Mucosa of gallbladder (tissue), 1 donor: ENCODE data around the gene CTIF. TPM values are rescaled to one million over a fixed set of nuclear protein-coding genes. Genes with fewer than 3 reads are reported as not detected.
A peak's percentile ranks its signal among the peaks of the same experiment; 100 is the strongest.

Experiments used
- DNase-seq: peaks from one replicate; pipeline ENCODE4 v3.0.0-alpha.2; 2020; ENCODE audit warnings: low spot score
- total RNA-seq: library from RNA; stranded (reverse); gene quantifications from one replicate; pipeline ENCODE4 v1.2.1, GENCODE V29; 2021
- donor health status: DM: no; HTN: no; CAD: no.

CTIF gene
- total RNA-seq, 1 donor from 2014 or later, result 101 TPM

DNA sequence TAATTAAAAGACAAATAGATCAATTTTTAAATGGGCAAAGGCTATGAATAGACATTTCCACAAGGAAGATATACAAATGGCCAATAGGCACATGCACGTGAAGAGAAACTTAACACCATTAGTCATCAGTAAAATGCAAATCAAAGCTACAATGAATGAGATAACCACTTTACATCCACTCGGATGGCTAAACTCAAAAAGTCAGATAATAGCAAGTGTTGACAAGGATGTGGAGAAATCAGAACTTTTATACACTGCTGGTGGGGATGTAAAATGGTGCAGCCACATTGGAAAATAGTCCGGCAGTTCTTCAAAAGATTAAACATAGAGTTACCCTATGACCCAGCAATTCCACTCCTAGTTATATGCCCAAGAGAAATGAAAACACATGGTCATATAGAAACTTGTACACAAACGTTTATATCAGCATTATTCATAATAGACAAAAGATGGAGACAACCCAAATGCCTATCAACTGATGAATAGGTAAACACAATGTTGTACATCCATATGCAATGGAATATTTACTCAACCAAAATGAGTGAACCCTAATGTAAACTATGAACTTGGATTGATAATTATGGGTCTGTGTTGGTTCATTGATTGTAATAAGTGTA lies 360.8 kb downstream of the CTIF start:
- no peak for DNase-seq

DNA sequence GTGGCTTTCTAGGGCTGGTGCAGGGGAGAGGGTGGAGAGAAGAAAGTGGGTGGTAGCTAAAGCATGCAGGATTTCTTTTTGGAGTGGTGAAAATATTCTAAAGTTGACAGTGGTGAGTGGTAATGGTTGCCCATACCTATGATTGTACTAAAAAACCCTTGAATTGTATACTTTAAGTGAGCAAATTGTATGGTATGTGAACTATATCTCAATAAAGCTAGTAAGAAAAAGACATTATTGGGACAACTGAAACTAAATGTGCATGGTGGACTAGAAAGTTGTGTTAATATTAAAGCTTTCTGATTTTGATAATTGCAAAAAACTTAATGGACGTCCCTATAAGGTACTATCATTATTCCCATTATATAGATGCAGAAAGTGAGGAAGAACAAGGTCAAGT lies 361.6 kb downstream of the CTIF start:
- no peak for DNase-seq

DNA sequence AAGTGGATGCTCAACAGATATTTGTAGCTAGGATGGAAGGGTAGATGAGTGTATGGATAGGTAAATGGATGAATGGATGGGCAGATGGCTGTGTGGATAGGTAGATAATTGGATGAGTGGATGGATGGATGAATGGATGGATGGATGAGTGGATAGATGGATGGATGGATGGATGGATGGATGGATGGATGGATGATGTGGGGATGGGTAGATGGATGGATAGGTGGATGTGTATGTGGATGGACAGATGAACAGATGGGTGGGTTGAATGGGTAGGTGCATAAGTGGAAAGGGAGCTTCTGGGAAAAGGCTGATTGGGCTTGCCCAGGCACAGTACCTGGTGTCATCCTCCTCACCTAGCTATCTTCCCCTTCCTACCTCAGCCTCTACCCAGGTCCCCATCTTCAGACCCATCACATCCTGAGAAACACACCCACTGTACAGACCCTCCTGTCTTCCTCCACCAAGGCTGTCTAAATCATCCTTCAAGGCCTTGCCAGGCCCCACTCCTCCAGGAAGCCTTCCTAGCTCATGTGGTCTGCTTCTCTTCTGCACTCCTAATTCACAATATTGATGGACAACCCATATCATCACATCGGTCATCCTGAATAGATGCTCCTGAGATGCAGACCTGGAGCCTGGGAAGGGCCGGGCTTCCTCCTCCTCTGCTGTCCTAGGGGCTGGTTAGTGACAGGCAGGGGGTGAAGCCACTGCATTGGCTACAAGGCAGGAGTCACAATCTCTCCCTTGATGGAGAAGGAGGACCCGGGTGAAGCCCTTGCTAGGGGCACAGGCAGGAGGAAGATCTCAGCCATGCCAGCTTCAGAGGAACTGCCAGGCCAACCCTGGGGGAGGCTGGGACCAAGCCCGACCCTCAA lies 362.6 kb downstream of the CTIF start:
- no peak for DNase-seq

DNA sequence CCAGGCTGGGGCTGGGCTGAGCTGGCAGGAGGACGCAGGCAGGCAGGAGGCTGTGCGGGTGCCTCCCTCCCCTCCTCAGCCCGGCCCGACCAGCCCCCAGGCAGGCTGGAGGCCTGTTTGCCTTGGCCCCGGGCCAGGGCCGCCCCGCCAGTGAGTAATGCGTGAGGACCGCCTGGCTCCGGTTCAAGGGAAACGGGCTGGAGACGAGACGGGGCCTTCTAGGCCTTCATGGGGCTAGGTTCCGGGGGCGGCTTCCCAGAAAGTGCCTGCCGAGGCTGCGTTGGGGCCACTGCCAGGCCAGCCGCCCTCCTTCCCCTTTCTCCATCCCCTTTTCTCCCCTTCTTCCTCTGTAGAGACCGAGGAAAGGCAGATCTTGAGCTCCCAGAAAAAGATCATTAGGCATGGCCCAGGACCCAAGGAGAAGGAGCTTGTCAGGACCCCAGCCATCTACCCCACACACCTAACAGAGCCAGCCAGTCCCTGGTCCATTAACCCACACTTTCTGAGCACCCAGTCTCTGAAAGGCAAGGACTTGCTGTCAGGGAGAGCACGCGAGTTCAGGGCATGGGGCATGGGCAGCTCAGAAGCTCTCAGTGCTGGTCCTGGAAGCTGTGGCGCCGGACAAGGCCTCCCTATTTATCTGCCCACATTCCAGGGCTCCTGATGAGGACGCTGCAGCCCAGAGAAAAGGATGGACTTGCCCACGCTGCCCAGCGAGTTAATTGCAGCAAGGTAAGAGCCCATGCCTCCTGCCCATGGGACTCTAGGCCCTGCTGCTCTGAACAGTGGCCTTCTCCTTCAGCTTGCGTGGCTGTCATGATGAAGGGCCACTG lies 363.4 kb downstream of the CTIF start:
- peak; percentile 85 for DNase-seq

DNA sequence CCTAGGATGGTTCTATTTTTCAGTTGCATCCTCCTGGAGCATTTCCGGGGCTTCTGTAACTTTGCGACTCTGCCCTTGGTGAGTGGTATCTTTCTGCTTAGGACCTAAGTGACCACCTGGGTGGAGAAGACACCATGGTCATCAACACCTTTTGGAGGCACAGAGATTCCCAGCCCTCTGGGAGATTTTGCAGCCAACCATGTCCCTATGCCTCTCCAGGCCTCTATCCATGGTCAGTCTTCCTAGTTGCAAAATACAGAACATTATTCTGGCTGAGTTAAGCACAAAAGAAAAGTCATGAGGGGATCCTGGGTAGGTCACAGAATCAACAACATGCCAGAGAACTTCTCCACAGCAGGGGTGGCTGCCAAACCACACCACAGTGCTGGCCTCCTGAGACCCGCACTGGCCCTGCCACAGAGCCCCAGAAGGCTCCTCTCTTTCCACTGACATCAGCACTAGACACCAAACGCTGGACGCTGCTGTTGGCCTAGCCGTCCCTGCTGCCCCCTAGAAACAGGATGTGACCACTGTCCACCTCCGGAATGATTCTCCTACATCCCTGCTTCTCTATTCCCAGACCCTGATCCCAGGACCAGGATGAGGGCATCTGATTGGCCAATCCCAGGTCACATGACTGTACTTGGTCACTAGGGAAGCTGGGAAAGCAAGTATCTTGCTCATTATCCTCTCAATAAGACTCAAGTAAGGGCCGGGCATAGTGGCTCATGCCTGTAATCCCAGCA lies 364.2 kb downstream of the CTIF start:
- DNase-seq, result peak; percentile 56

DNA sequence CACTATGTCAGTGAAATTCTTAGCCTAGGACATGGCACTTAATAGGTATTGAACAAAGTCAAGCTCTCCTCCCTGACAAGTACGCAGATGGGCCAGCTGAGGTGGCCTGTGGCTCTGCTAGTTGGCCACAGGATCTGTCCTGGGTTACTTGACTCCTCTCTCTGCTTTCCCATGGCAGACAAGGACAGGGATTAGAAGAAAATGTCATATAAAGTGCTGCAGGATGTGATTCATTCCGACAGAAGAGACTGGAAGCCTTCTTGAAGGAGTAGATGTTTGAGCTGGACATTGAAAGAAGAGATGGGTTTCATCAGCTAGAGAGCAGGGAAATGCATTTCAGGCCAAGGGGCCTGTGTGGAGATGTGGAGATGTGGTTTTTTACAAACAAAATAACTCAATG lies 365.3 kb downstream of the CTIF start:
- DNase-seq, result no peak

DNA sequence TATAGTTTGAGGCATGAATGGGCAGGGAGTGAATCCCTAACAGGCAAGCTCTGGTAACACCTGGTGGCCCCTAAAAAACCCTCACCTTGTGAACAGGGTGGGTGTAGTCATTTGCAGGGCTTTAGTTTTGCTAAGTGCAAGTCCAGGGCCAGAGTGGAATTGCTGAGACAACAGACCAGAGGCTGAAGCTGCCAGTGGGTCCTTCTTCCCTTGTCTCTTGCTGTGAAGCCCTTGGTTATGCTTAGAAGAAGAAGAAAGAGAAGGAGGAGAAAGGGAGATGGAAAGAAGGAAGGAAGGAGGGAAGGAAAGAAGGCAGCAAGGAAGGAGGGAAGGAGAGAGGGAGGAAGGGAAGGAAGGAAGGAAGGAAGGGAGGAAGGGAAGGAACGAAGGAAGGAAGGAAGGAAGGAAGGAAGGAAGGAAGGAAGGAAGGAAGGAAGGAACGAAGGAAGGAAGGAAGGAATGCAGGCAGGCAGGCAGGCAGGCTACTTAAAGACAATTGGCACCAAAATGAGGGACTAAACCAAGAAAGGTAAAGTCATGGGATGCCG lies 366.1 kb downstream of the CTIF start:
- no peak for DNase-seq

DNA sequence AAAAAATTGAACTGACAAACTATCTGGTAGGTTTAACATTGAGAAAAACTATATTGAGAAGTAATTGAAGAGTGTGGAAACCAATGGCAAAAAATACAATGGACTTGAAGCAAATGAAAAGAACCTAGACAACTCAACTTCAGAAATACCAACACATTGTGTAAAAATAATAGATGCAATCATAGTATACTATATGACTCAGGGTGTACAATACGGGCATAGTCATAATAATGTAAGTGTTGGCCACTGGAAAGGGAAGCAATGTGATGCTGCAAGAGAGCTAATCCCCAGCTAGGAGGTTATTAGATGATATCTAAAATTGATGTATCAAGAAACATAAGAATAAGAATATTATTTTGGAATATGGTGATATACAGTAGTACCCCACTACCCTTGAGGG lies 366.7 kb downstream of the CTIF start:
- no peak for DNase-seq

DNA sequence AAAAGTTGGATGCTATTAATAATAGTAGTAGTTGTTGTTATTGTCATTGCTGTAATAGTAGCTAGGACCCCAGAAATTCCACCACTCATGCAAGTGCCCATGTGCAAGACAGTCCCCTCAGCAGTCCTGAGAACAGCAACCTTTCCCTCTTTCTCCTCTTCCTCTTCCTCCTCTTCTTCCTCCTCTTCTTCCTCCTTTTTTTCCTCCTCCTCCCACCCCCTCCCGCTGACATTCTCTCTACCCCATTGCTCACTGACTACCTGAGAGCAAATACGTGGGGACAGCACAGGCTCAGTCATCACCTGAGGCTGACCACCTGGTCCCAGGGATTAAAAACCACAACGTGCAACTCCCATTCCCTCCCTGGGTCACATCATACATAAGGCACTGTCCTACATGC lies 370.1 kb downstream of the CTIF start:
- no peak for DNase-seq

DNA sequence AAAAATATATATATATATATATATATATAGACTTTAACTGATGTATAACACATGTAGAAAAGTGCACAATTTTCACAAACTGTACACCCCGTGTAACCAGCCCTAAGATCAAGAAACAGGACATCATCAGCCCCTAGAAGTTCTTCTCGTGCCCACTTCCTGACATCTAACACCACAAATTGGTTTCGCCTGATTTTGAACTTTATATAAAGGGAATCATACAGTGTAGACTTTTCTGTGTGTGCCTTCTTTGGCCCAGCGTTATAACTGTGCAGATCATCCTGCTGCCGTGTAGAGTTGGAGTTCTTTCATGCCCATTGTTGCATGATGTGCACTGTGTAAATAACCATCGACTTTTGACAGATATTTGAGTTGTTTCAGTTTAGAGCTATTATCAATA lies 370.9 kb downstream of the CTIF start:
- DNase-seq, result no peak

DNA sequence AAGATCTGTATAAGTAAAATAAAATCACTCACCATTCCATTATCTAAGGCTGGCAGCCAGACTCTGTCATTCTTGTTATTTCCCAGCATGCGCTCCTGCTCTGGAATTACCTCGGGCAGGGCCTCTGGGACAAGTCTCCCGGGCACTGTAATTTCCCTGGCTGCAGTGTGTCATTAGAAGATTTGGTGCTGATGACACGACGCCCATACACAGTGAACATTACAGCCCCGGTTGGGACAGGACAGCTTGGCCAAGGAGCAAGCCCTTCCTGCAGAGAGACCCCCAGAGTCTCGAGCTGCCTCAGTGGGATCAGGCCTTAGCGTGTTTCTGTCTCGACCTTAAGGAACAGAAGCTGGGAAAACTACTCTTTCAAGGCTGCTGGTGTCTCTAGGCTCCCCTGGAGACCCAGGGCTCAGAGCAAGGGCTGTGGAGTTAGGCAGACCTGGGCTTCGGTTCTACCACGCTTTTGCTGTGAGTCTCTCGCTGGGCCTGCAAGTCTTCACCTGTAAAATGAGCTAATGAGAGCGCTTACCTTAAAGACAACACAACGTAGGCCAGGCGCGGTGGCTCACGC lies 372.2 kb downstream of the CTIF start:
- DNase-seq, result no peak

Other genes with a start within 250 kb of the CTIF start
- gene ZBTB7C, start 129.6 kb upstream of the CTIF start, total RNA-seq, result 24.1 TPM